Measurements from ENCODE around the gene FA2H.
"Not testable (repeated sequence)": the region's sequence is repeated elsewhere in the genome, so short reads cannot be mapped to it uniquely, and the experiment has no call there.

The FA2H gene

DNA sequence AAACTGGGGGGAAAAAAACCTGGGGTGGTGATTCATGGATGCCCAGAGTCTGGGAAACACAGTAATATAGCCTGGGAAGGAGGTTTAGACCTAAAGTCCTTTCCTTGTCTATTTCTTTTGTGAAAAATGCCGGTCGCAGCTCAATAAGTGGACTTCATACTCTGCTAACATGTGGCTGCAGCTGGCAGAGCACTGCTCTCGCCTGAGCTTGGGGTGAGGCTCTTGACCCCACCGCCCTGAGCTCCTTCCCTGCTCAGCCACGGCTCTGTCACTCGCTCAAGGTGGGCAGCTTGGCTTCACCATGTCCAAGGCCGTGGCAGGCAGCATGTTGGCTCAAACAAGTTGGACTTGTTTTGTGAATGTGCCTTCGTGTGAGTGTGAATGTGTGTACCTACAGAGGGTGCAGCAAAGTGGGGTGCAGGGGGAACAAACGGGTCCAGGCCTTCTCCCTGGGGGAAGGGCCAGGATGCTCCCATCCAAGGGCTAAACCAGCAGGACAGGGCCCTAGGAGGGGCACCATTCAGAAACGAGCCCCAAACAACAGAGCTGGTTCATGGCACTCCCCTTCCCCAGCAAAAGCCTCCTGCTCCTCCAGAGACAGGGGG, 4.9 kb downstream of the FA2H start:
- DNase-seq: no peak

DNA sequence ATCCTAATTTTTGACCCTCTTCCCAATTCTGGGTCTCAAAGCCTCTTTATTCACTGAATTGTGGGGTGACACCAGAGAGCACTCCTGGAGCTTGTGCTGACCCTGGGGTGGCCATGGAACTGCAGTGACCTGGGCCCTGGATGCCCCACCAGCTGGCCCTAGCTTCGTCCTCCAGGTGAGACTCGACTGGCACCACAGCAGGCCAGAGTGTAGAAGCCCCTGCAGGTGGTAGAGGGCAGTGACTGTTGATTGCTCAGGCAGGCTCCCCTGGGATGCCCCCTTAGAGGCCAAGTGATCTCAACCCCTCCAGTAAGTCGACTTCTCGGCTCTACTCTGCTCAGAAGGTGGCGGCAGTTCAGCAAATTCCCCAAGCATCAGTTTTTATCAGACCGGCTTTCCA, 6.4 kb downstream of the FA2H start:
- DNase-seq: no peak

DNA sequence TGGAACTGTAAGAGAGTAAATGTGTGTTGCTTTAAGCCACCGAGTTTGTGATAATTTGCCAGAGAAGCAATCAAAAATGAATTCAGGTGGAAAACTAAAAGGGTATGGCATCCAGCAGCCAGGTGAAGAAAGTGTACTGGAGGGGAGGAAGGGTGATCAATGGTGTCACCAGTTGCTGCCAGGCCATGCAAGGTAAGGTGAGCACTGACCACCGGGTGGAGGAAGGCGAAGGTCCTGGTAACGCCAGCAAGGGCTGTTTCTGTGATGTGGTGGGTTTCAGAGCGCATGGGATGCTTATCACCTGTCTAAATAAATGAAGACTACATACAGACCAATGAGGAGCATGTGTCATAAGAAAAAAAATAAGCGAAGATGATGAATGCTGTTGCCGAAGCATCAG, 6.9 kb downstream of the FA2H start:
- no peak for DNase-seq

DNA sequence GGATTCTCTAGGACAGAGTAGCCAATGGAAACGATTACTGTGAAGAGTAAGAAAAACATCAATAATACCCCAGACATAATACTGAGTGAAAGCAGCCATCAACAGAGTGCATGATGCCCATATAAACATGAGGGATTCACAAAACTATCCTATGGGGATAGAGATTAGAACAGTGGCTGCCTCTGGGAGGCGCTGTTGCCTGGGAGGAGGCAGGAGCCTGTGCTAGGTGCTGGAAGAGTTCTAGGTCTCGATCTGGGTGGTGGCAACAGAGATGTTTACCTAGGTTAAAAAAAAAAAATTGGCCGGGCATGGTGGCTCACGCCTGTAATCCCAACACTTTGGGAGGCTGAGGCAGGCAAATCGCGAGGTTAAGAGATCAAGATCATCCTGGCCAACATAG, 7.9 kb downstream of the FA2H start:
- DNase-seq: no peak

DNA sequence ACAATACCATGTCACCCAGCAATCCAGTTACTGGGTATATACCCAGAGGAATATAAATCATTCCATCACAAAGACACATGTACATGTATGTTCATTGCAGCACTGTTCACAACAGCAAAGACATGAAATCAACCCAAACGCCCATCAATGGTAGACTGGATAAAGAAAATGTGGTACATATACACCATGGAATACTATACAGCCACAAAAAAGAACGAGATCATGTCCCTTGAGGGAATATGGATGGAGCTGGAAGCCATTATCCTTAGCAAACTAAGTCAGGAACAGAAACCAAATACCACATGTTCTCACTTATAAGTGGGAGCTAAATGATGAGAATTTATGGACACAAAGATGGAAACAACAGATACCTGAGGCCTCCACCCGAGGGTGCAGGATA, 10.4 kb downstream of the FA2H start:
- not testable (repeated sequence) for DNase-seq

DNA sequence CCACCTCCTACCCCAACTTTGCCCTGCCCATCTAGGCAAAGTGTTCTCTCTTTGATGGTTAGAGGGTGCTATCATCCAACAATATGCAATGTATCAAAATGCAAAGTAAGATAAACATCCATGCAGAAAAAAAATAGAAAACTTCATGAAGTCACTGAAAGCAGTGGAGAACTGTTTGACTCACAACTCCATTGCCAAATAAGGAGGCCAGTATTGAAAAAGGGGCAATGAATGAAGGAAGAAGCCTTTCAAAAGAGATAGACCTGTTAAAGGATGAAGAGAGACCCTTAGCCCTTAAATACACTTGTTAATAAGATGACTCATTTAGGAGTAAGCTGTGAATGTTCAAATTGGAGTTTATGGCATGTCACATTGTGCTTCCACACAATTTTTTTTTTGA, 13.0 kb downstream of the FA2H start:
- DNase-seq: no peak

DNA sequence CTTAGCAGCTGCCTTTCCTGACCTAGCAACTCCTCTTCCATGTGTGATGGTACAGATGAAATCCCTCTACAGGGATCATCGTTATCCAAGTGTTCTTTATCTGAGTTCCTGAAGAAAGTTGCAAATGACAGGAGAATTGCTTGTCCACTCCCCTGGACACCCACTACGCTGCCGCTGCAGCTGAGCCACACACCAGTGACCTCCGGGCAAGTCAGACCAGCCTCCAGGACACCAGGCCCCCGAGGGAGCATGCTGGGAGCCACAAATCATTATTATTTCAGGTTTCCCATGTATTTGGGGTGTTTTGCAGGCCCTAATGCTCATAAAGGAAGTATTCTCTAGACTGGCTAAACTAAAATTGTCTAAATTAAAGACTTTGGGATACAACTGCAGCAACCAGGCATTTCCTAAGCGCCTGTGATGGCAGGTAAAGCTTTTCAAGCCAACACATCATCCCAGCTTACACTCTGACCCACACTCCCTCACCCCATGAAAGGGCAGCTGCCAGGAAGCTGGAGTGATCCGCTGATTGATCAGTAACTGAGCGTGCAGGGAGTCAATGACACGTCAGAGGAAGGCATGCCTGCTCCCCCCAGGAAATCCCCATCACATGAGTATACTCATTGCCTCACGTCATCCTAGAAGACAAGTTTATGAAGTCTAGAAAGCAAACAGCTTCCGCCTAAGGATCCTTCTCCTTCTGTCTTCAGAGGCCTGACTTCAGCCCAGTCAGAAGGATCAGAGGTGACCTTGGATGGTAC, 14.4 kb downstream of the FA2H start:
- no peak for DNase-seq

DNA sequence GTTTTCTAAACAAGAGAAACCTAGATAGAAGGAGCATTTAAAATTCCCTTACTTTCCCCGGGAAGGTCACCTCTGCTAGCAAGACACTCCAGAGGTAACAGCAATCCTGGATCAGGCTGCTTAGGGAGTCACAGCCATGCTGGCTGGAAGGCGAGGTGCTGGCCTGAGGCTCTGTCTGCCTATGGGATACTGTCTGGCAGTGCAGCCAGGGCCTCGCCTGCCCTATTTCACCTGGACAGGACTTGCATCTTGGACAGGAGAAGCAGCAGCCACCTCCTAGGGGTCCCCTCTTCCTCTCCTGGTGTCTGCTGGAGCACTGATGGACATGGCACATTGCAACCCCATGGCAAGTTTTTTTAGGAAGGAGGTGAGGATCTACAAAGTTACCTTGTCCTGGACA, 15.1 kb downstream of the FA2H start:
- DNase-seq: no peak

DNA sequence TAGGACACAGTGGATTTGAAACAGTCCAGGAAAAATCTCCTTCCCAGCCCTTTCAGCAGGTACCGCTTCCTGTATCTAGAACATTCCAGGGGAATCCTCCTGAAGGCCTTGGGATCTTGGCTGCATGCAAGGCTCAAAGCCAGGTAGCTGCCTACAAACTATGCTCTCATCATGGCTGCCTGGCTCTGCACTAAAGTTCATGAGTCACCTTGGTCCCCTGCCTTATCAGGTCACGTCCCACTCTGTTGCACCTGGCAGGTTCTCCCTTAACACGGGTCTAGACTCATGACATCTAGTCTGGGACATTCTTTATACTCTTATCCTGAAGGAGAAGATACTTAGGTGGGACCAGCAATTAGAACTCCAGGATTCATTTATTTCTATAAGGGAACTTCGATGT, 15.8 kb downstream of the FA2H start:
- DNase-seq: no peak

DNA sequence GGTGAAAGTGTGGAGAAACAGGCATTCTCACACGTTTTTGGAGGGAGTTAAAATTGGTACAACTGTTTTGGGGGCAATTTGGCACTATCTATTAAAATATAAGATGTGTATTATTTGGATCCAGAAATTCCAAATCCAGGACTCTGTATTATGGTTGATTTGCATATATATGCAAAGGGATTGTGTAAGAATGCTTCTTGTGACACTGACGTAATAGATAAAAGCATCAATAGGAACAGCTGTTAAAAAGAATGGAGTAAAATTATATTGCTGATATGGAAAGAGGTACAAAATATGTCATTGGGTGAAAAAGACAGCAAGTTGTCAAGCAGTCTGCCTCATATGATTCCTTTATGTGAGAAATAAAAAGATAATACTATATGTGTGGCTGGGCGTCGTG, 17.3 kb downstream of the FA2H start:
- no peak for DNase-seq

DNA sequence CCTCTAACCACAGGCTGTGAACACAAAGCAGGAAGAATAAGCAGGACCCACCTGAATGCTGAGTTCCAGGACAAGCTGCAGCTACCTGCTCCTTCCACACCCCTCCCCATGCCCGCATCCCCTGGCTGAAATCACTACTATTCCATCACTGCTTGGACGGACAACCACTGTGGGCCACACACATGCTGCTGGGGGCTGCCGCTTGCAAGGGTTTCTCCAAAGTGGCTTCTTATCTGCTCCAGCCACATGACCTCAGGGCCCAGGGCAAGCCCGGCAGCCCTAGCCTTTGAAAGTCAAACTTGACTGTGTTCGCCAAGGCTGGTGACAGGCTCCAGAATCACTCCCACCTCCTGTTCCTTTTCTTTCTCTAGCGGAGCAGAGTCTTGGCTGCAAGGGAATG, 18.4 kb downstream of the FA2H start:
- no peak for DNase-seq

DNA sequence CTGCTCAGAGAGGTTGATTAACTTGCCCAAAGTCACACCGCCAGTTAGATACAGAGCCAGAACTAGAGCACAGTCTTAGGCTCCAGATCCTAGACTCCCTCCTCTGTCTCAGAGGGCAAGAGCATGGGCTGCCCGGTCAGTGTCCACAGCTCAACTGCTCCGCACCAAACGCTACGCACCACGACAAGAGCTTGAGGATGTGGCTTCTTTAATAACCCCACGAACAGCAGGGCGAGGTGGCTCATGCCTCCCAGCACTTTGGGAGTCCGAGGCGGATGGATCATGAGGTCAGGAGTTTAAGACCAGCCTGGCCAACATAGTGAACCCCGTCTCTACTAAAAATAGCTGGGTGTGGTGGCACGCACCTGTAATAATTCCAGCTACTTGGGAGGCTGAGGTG, 21.4 kb downstream of the FA2H start:
- no peak for DNase-seq

DNA sequence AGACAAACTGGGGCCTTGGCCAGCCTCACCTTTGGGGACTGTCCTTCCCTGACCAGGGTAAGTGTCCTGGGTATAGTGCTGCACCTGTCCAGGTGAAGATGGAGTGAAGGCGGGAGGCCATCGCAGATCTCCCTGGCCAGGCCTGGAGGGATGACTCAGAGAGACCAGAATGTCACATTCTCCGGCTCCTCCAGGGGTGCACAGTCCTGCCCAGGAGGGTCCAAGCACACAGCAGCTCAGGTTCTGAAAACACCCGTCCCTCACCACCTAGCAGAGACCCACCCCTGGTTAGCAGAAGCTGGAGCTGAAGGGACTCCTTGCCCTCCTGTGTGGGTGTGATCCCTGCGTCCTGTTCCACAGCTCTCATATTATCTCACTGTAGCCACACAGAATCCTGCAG, 21.9 kb downstream of the FA2H start:
- no peak for DNase-seq

DNA sequence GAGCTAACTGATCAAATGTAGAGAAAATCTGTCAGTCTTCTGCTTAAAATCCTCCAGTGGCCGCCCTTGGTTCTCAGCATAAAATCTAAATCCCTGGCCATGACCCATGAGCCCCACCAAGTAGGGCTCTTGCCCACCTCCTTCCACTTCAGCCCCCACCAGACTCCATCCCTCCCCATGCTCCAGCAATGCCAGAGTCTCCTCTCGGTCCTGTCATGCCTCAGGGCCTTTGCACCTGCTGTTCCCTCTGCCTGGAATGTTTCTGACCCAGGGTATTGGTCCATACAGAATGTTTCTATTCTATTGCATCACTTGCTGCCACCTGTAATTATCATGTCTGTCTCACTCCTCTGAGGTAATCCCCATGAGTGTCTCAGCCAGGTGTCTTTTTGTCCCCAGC, 22.4 kb downstream of the FA2H start:
- DNase-seq: no peak

DNA sequence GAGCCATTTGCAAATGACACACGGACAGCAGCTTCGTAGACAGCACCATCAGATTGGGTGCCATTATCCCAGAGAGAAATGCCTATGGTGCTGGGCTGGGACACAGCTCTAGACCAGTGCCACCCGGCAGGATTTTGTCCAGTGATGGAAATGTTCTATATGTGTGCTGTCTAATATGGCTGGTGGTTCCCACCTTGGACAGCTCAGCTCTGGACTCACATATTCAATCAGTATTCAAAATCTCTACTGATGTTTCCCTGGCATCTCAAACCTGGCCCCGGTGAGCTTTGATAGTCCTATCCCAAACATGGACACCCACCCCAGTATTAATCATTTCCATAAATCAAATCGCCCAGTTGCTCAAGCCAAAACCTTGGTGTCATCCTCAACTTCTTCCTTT, 23.0 kb downstream of the FA2H start:
- DNase-seq: no peak

DNA sequence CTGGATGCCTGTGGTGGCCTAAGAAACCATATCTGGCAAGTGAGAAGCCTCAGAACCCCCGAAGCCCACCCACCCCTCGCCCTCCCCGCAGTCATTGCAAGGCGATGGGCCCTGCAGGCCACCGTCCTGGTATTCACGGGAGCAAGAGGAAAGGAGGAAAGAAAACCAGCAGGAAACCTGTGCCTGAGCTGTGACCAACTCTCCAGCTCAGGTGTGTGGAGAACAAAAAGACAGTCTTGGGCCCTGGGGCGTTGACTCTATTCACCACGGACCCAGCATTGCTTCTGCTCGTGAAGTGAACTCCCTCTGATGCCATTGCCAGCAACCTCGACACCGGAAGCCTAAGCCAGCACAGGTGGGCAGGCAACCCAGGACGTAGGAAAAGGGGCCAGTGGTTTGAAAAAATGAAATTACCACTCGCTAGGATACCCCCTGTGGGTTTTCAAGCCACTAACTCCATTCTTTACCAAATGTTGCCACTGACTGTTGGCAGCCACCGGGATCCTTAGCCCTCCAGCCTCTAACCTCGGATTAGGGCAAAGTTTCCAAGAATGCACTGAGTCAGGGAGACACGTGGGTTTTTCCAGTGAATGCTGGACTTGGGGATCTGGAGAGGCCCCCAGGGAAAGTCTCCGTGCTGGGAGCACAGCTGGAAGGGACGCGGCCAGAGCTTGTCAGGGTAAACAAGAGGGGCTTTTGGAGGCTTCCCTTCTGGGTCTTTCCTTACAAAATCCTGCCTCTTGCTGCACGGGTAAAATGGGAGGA, 25.1 kb downstream of the FA2H start:
- DNase-seq: no peak

DNA sequence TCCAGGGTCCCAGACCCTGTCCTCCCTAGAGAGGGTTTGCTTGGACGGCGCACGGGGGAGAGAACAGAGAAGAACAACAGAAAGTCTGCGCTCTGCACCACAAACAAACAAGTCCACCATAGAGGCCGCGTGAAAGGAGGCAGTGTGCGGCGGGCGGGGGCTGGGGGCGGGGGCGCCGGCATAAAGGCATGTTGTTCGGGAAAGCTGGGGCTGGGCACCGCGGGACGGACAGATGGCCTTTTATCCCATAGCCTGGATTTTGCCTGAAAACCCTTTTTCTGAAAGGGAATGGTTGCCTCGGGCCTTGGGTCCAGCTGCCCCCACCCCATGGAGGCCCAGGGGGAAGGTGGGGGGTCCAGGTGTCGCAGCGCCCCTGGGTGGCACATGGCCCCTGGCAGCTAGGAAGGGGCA, 26.0 kb downstream of the FA2H start:
- DNase-seq: no peak

DNA sequence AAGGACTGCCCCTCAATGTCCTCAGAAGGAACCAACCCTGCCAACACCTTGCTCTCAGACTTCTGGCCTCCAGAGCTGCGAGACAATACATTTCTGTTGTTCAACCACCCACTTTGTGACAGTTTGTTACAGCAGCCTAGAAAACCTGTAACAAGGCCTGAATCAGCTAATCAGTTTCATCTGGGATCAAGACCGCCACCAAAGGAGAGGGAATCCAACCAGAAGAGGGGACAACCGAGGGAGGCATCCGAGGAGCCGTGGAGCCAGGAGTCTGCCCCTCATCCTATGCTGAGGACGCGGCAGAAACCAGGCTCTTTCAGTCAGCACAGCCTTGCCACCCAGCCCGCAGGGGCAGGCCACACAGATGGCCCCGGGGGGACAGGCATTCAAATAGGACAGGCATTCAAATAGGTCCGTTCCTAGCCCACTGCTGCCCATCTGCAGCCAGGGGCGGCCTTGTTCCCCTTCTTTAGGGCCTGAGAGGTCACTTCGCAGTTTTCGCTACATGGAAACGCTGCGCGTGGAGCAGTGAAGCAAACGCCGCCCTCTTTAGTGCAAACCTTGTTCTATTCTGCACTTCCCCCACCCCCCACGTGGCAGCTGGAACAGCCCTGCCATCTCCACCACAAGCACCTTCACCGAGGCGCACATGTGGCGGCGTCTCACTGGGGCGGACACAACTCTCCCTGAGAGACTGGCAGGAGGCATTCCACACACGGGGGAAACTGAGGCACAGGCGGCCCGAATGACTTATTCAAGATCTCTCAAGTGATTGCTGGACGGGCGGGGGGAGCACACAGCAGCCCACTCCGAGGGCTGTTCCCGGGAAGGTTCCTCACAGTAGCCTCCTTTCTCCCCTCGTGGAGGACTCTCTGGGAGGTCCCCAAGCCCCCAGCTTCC, 26.7 kb downstream of the FA2H start:
- DNase-seq: no peak

DNA sequence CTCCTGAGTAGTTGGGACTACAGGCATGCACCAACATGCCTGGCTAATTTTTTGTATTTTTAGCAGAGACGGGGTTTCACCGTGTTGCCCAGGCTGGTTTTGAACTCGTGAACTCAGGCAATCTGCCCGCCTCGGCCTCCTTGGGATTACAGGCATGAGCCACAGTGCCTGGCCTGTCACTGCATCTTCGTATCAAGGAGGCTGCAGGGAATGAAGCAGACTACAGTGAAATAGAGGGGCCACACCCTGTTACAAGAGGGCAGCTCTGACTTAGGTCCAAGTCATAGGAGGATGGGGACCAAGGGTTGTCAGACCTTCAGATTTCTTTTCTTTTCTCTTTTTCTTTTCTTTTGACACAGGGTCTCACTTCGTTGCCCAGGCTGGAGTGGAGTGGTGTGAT, 28.7 kb downstream of the FA2H start:
- DNase-seq: no peak

DNA sequence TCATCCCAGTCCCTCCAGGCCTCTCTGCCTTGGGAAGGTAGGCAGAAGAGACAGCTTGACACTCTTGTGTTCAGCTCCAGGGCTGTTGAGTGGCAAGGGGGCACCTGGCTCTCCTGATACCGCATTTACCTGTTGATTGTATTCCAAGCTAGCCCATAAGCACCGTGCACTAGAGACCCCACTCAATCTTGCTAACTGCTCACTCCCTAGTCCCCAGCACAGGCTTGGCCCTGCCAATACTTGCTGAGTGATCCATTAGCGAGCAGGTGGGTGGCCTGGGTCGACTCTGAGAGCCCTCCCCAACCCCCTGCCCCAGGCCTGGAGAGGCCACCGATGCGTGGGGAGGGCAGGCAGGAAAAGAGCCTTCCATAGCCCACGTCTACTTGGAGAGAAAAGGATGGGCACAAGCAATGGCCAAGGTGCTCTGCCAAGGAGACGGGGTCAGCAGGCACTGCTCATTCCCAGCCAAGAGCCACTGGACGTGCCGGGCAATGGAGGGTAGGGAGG, 29.5 kb downstream of the FA2H start:
- no peak for DNase-seq

DNA sequence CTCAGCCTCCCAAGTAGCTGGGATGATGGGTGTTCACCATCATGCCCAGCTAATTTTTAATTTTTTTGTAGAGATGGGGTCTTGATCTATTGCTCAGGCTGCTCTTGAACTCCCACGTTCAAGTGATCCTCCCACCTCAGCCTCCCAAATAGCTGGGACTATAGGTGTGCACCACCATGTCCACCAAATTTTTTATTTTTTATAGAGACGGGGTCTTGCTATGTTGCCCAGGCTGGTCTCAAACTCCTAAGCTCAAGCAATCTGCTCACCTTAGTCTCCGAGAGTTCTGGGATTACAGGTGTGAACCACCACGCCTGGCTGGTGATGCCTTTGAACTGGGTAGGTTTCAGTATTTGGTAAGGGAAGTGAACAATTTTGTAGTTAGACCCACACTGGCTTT, 30.1 kb downstream of the FA2H start:
- DNase-seq: no peak

DNA sequence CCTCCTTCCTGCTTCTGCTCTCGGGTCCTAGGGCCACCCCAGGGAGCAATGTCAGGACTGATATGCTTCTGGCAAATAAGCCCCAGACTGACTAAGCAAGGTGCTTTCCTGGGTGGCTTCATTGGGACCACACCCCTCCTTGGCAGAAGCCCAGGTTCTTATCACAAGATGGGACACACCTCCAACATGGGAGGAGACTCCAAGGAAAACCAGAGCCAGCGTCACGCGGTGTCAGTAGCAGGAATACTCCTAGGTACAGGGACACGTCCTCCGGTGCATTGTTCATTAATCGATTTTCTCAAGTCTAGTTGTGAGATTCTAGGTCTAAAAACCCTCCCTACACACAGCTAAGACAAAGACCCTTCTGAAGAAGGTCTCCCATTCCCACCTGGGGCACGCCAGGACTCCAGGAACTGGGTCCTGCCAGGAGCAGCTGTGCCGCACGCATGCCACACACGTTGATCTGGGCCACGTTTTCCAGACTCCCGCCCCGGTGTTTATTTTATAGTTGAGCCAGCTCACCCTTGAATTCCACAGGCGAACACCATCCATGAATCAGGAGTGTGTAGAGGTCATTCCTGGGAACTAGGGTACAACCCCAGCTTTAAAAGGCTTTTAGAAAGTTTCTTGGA, 30.8 kb downstream of the FA2H start:
- DNase-seq: peak; percentile 46
